ENCODE results near the gene MRPL11.

GRCh38 chr11:66471142-66471541, 32.5 kb upstream of the MRPL11 start:
- TF ChIP-seq, protein P1, sequence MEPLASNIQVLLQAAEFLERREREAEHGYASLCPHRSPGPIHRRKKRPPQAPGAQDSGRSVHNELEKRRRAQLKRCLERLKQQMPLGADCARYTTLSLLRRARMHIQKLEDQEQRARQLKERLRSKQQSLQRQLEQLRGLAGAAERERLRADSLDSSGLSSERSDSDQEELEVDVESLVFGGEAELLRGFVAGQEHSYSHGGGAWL (CRISPR knock-in tag; IDR thresholded peaks at IDR 0.05) = no peak
- TF ChIP-seq GABPB1 (CRISPR knock-in tag; IDR thresholded peaks at IDR 0.05) (no peak), ATF1 (CRISPR knock-in tag; IDR thresholded peaks at IDR 0.05) (no peak), SMC3 (IDR thresholded peaks at IDR 0.05; ENCODE audit: low read length) (no peak), CREB1 (IDR thresholded peaks at IDR 0.05) (no peak), CREB1 (CRISPR knock-in tag; IDR thresholded peaks at IDR 0.05) (no peak), MAFK (conservative IDR thresholded peaks at IDR 0.05 in 1 of 2, IDR thresholded peaks at IDR 0.05 in 1 of 2; ENCODE audit: low read length in 2 of 2) (no peak), ZBTB42 (CRISPR knock-in tag; IDR thresholded peaks at IDR 0.05) (no peak), ZNF574 (CRISPR knock-in tag; IDR thresholded peaks at IDR 0.05) (no peak), ZNF343 (CRISPR knock-in tag; IDR thresholded peaks at IDR 0.05) (no peak), CHCHD3 (CRISPR knock-in tag; IDR thresholded peaks at IDR 0.05) (no peak)
- TF ChIP-seq, protein P2, sequence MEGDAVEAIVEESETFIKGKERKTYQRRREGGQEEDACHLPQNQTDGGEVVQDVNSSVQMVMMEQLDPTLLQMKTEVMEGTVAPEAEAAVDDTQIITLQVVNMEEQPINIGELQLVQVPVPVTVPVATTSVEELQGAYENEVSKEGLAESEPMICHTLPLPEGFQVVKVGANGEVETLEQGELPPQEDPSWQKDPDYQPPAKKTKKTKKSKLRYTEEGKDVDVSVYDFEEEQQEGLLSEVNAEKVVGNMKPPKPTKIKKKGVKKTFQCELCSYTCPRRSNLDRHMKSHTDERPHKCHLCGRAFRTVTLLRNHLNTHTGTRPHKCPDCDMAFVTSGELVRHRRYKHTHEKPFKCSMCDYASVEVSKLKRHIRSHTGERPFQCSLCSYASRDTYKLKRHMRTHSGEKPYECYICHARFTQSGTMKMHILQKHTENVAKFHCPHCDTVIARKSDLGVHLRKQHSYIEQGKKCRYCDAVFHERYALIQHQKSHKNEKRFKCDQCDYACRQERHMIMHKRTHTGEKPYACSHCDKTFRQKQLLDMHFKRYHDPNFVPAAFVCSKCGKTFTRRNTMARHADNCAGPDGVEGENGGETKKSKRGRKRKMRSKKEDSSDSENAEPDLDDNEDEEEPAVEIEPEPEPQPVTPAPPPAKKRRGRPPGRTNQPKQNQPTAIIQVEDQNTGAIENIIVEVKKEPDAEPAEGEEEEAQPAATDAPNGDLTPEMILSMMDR (CRISPR knock-in tag; IDR thresholded peaks at IDR 0.05) = no peak

Measured in HepG2 (cell line).